H1 (cell line): ENCODE data around the gene DCXR. TPM values are rescaled to one million over a fixed set of nuclear protein-coding genes. Genes with fewer than 3 reads are reported as not detected.

Experiments used
- POLR2A ChIP-seq, 2 experiments: IDR thresholded peaks; 1 replicate in 1 of 2; 2 replicates in 1 of 2; pipeline ENCODE4 v1.6.1; 2011; ENCODE audit warnings: low read depth in 2 of 2, low read length in 2 of 2, mild to moderate bottlenecking in 2 of 2; ENCODE audit errors: control extremely low read depth in 1 of 2
- RFX5 ChIP-seq: IDR thresholded peaks from 2 replicates; pipeline ENCODE4 v1.6.1; 2011; ENCODE audit warnings: low read depth, low read length, improper control_type of control experiment, borderline replicate concordance
- polyA plus RNA-seq, 7 experiments: library from polyadenylated mRNA; depleted of rRNA in 3 of 7; stranded (reverse) in 5 of 7; unstranded in 2 of 7; fragments of >200 nt in 5 of 7; fragments of 200-250 nt in 2 of 7; gene quantifications; 1 replicate in 5 of 7; 2 replicates in 1 of 7; 4 replicates in 1 of 7; pipeline versions ENCODE4 v1.2.1 to v1.2.3, GENCODE V29; 2011 to 2013; ENCODE audit warnings: missing spikeins in 2 of 7, mixed read lengths in 2 of 7
- total RNA-seq: library from RNA; stranded (reverse); fragmentation: NEBNext Ultra II Directional; extraction: Animal tissue kit (Norgen Biotek cat#: 25700); gene quantifications from 2 replicates; pipeline ENCODE4 v1.2.1, GENCODE V29; 2021
- TF ChIP-seq, protein P1 (sequence below): IDR thresholded peaks from 2 replicates; pipeline ENCODE4 v1.6.1; 2012; ENCODE audit warnings: low read length, inconsistent platforms

DCXR gene
- total and polyA plus RNA-seq, 2 of the 8 experiments (the other 6 are each of a cell fraction or from before 2014, with no cell fraction given) = 96.3 to 212 TPM

DNA sequence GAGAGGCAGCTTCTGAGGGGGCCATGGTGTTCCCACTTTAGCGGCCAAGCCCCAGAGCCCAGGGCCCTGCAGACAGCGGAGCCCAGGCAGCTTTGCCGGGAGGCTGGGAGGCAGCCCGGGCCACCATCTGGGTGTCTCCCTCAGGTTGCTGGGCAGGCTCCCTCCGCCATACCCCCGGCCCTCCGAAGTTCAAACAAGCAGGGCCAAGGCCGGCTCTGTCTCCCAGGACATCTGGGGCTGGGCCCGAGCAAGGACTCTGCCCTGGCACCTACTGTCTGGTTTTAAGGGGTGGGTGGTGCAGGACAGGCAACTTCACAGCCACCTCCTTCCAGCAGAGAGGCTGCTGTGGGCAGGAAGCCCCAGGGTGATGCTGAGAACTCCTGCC is 25.5 kb upstream of the DCXR start (continued):
- TF ChIP-seq, protein P1, sequence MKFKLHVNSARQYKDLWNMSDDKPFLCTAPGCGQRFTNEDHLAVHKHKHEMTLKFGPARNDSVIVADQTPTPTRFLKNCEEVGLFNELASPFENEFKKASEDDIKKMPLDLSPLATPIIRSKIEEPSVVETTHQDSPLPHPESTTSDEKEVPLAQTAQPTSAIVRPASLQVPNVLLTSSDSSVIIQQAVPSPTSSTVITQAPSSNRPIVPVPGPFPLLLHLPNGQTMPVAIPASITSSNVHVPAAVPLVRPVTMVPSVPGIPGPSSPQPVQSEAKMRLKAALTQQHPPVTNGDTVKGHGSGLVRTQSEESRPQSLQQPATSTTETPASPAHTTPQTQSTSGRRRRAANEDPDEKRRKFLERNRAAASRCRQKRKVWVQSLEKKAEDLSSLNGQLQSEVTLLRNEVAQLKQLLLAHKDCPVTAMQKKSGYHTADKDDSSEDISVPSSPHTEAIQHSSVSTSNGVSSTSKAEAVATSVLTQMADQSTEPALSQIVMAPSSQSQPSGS = no peak
- TF ChIP-seq RFX5 (no peak), POLR2A (IDR thresholded peaks at IDR 0.05; ENCODE audit: control extremely low read depth in 1 of 2, low read depth in 2 of 2, low read length in 2 of 2) (no peak)
